CD4-positive, alpha-beta T cell (primary cell): ENCODE data around the gene DAPK1. TPM values are rescaled to one million over a fixed set of nuclear protein-coding genes. Genes with fewer than 3 reads are reported as not detected.

Experiments
- ATAC-seq: fragments of 200-7000 bp; cut with Tn5 transposase; one replicate; pipeline ENCODE4 v1.10.0; 2022; ENCODE audit warnings: mild to moderate bottlenecking; ENCODE audit not compliant: poor library complexity
- CTCF ChIA-PET: fragments of 350-600 bp; sonication (Branson Sonifier 250); formaldehyde crosslinking; loops from one replicate; lab custom pipeline; 2021; ENCODE audit warnings: antibody characterized with exemption, inconsistent platforms; lab: Charles Lee
- POLR2A ChIA-PET: fragments of 350-600 bp; sonication (Branson Sonifier 250); formaldehyde crosslinking; loops from one replicate; lab custom pipeline; 2021; ENCODE audit warnings: antibody characterized with exemption, inconsistent platforms; lab: Charles Lee
- DNase-seq, 14 experiments: peaks; one replicate each; pipeline ENCODE4 v3.0.0-alpha.2; 2013 to 2020; ENCODE audit warnings: mixed read lengths in 2 of 14
- H3K27ac ChIP-seq, 2 donors: one replicate each; pipeline versions ENCODE4 v1.5.1 to v1.7.0; 2013; ENCODE audit warnings: low read length in 2 of 2, low read depth in 1 of 2, mild to moderate bottlenecking in 1 of 2
- H3K27me3 ChIP-seq, 2 experiments: 1 replicate in 1 of 2; 2 replicates in 1 of 2; pipeline versions ENCODE4 v1.6.1 to v1.7.0; 2013; ENCODE audit warnings: low read length in 2 of 2, control low read depth in 1 of 2, mild to moderate bottlenecking in 1 of 2, moderate library complexity in 1 of 2; ENCODE audit not compliant: insufficient read depth in 2 of 2, control insufficient read depth in 1 of 2
- H3K36me3 ChIP-seq: one replicate; pipeline ENCODE4 v1.6.1; 2013; ENCODE audit warnings: low read length, control low read depth; ENCODE audit not compliant: insufficient read depth
- H3K4me1 ChIP-seq: one replicate; pipeline ENCODE4 v1.6.1; 2013; ENCODE audit warnings: low read length, control low read depth; ENCODE audit not compliant: insufficient read depth
- H3K4me3 ChIP-seq: one replicate; pipeline ENCODE4 v1.5.1; 2013; ENCODE audit warnings: mild to moderate bottlenecking, low read length, moderate library complexity
- H3K9me3 ChIP-seq, 2 experiments: 1 replicate in 1 of 2; 2 replicates in 1 of 2; pipeline versions ENCODE4 v1.6.1 to v1.7.0; 2013; ENCODE audit warnings: low read length in 2 of 2, mild to moderate bottlenecking in 2 of 2, control low read depth in 1 of 2, moderate library complexity in 1 of 2; ENCODE audit not compliant: control insufficient read depth in 1 of 2, insufficient read depth in 1 of 2
- H3K27ac Mint-ChIP-seq: one replicate; pipeline ENCODE4 v1.8.0; 2020; ENCODE audit warnings: mixed read lengths
- H3K27me3 Mint-ChIP-seq: one replicate; pipeline ENCODE4 v1.8.0; 2021; ENCODE audit warnings: mixed read lengths
- H3K36me3 Mint-ChIP-seq: one replicate; pipeline ENCODE4 v1.8.0; 2021; ENCODE audit warnings: low read depth, mixed read lengths
- H3K4me1 Mint-ChIP-seq: one replicate; pipeline ENCODE4 v1.8.0; 2021; ENCODE audit warnings: low read depth, mixed read lengths
- H3K4me3 Mint-ChIP-seq: one replicate; pipeline ENCODE4 v1.8.0; 2020; ENCODE audit warnings: mild to moderate bottlenecking, mixed read lengths
- H3K9me3 Mint-ChIP-seq: one replicate; pipeline ENCODE4 v1.8.0; 2020; ENCODE audit warnings: mixed read lengths
- CTCF ChIP-seq: fragments of 200-600 bp; IDR thresholded peaks from one replicate; pipeline ENCODE4 v1.8.0; 2022; ENCODE audit warnings: antibody characterized with exemption, mild to moderate bottlenecking
- intact Hi-C, 2 experiments: fragments of 100-400 bp; cut with DNase I in 1 of 2; cut with micrococcal nuclease in 1 of 2; formaldehyde crosslinking; loops; one replicate each; pipeline versions ENCODE4 v1.15.1 to v1.9.0; 2023 to 2025; cut with DNase I, micrococcal nuclease
- total RNA-seq, 174 experiments: library from RNA in 2 of 174; stranded (reverse) in 2 of 174; gene quantifications; one replicate each; pipeline ENCODE4 v1.2.3 and lab custom pipeline; 2021 to 2026

DAPK1 gene
- total RNA-seq, 2 experiments from 2014 or later: 2.7 TPM

GRCh38 chr9:87656485-87656884 lies 158.8 kb downstream of the DAPK1 start:
- H3K9me3 Mint-ChIP-seq: no peaks in the 10 kb centered on the region
- H3K4me1 ChIP-seq: no peaks in the 10 kb centered on the region
- DNase-seq: no peak
- no peaks in the 10 kb centered on the region for H3K36me3 ChIP-seq
- peaks cover 0 to 2% of the 10 kb centered on the region in 2 experiments for H3K27me3 ChIP-seq
- no peaks in the 10 kb centered on the region for H3K4me1 Mint-ChIP-seq
- H3K36me3 Mint-ChIP-seq: no peaks in the 10 kb centered on the region
- no peak for TF ChIP-seq CTCF
- peaks cover 0 to 11% of the 10 kb centered on the region in 2 experiments for H3K9me3 ChIP-seq
- no peak overlapping the region for H3K27ac Mint-ChIP-seq
- H3K27me3 Mint-ChIP-seq: peaks cover 5% of the 10 kb centered on the region
- CTCF ChIA-PET: no interaction called here
- no peak overlapping the region for H3K27ac ChIP-seq
- H3K4me3 Mint-ChIP-seq: no peak overlapping the region
- POLR2A ChIA-PET: no interaction called here
- intact Hi-C loops: no loop called here
- no peak overlapping the region for H3K4me3 ChIP-seq
- ATAC-seq: no peak

GRCh38 chr9:87657190-87657589 lies 159.5 kb downstream of the DAPK1 start:
- no peak overlapping the region for H3K4me3 ChIP-seq
- H3K4me1 ChIP-seq: no peaks in the 10 kb centered on the region
- no peaks in the 10 kb centered on the region for H3K36me3 ChIP-seq
- Mint-ChIP-seq H3K27me3 (peaks cover 5% of the 10 kb centered on the region), H3K9me3 (no peaks in the 10 kb centered on the region), H3K27ac (no peak overlapping the region), H3K36me3 (no peaks in the 10 kb centered on the region), H3K4me3 (no peak overlapping the region), H3K4me1 (no peaks in the 10 kb centered on the region)
- H3K9me3 ChIP-seq: peaks cover 0 to 11% of the 10 kb centered on the region in 2 experiments
- ATAC-seq (no peak), DNase-seq (no peak)
- CTCF ChIA-PET: no interaction called here
- no peak for TF ChIP-seq CTCF
- H3K27ac ChIP-seq: no peak overlapping the region
- POLR2A ChIA-PET: no interaction called here
- intact Hi-C loops: no loop called here
- H3K27me3 ChIP-seq: peaks cover 0 to 2% of the 10 kb centered on the region in 2 experiments

GRCh38 chr9:87657893-87658292 lies 160.2 kb downstream of the DAPK1 start:
- POLR2A ChIA-PET: no interaction called here
- Mint-ChIP-seq H3K4me3 (no peak overlapping the region), H3K27me3 (peaks cover 5% of the 10 kb centered on the region), H3K36me3 (no peaks in the 10 kb centered on the region), H3K27ac (no peak overlapping the region), H3K9me3 (no peaks in the 10 kb centered on the region), H3K4me1 (no peaks in the 10 kb centered on the region)
- CTCF ChIA-PET: no interaction called here
- intact Hi-C loops: no loop called here
- H3K36me3 ChIP-seq: no peaks in the 10 kb centered on the region
- no peak for TF ChIP-seq CTCF
- H3K4me1 ChIP-seq: no peaks in the 10 kb centered on the region
- H3K27ac ChIP-seq: no peak overlapping the region
- H3K27me3 ChIP-seq: peaks cover 0 to 2% of the 10 kb centered on the region in 2 experiments
- DNase-seq: no peak
- no peak overlapping the region for H3K4me3 ChIP-seq
- H3K9me3 ChIP-seq: peaks cover 0 to 11% of the 10 kb centered on the region in 2 experiments
- no peak for ATAC-seq
